Stimulated activated CD8-positive, alpha-beta memory T cell treated with anti-CD3 and anti-CD28 coated beads, Interleukin-4, amount 100 ng/mL, for 24 hours (primary cell): Measurements from ENCODE around the gene LSM4.

ENCODE experiments used
- DNase-seq: peaks from one replicate; pipeline ENCODE4 v3.0.0-alpha.2; 2020; ENCODE audit warnings: low read depth

Gene LSM4

DNA sequence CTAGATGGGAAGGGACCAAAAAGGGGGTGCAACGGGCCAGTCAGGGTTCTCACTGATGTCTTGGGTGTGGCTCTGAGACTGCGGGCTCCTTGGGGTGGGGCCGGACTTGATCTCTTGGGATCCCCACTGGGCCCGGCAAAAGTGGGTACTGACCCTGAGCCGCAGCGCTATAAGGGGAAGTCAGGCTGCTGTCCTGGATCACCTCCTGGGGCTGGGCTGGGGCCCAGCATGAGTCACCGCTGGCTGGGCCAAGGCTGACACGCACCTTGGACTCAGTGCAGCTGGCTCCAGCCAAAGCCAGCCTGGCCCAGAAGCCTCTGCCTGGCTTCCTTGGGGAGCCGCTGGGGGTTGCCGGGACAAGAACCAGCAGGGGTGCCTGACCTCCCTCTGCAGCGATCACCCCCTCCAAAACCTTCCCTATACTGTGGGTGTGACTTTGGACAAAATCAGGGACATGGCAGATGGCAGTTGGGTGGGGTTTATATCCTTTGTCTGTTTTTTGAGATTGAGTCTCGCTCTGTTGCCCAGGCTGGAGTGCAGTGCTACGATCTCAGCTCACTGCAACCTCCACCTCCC is 48.0 kb downstream of the LSM4 start:
- no peak for DNase-seq

GRCh38 chr19:18274219-18274780 is 48.6 kb downstream of the LSM4 start, which contains the start of gene IQCN:
Gene IQCN (minus strand): TSS chr19:18274452. CDS start chr19:18269478, 4,974 bp downstream.
- no peak for DNase-seq

GRCh38 chr19:18273561-18274218 is 49.2 kb downstream of the LSM4 start:
- no peak for DNase-seq

DNA sequence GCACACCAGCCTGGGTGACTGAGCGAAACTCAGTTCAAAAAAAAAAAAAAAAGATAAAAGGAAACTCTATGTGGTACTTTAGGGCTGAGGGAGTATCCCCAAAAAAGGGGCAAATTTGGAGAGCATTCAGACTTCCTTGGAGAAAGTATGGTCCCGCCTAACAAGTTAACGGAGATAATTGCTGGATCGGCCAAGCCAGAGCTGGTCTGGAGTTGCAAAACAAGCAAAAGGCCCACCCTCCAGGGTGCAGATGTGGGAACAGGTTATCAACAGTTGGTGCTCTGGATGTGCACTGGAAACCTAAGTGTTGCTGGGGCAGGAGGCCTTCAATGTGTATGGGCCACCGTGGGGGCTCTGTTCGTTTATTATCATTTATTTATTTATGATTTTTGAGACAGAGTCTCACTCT is 51.4 kb downstream of the LSM4 start:
- DNase-seq: no peak

- DNase-seq: no peak
Observed at GRCh38 chr19:18270326-18270725, 52.5 kb downstream of the LSM4 start.

- no peak for DNase-seq
Observed at GRCh38 chr19:18269070-18269723, 53.7 kb downstream of the LSM4 start.

GRCh38 chr19:18266771-18267686 is 55.8 kb downstream of the LSM4 start:
- no peak for DNase-seq

DNA sequence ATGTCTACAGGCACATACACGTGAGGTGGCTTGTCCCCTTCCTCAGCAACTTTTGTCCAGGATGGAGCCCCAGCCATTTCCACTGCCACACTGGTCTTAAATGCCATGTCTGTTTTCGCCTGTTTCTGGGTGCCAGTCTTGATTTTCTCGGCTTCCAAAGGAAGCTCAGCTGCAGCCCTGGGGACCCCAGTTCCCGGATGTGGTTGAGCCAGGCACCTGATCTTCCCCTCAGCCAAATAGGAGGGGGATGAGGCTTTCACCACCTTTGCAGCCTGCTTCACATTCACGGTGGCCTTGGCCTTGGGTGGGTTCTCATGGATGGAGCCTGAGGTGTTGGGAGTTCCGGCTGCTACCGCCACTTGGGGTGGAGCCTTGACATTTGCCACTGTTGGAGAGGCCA is 57.3 kb downstream of the LSM4 start:
- DNase-seq: no peak

- no peak for DNase-seq
Observed at GRCh38 chr19:18264971-18265540, 57.8 kb downstream of the LSM4 start.

GRCh38 chr19:18264137-18264854 is 58.6 kb downstream of the LSM4 start:
- DNase-seq: no peak

DNA sequence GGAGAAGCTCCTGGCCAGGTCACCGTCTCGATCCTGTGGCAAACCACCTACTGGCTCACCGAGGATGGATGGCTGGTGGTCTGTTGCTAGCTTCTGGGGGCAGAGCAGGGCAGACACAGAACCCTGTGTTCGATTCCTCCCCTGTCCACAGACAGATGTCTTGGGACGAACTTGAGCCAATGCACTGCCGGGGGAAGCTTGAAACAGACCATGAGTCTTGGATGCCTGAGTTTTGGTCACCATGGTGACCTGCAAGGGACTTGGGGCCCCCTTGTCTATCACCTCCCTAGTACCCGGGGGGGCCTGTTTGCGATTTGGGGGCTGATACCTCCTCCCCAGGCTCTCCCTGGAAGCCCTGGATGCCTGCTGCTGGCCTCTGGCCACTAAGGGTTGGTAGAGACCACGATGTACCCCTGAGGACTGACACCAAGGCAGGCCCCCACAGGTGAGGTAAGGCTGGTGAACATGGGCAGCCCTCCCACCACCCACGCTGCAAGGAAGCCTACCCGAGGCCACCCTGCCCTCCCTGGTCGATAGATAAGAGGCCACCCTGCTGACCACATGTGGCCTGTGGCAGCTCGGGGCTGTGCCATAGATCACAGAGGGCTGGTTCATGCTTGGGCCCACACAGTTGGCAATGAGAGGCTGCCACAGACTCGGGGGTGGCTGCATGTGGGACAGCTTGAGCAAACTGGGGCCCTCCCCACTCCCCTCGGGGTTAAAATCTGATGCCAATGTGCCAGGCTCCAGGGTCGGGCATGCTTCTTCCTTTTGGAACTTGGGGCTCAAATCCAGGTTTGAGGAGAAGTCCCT is 59.3 kb downstream of the LSM4 start:
- DNase-seq: no peak

DNA sequence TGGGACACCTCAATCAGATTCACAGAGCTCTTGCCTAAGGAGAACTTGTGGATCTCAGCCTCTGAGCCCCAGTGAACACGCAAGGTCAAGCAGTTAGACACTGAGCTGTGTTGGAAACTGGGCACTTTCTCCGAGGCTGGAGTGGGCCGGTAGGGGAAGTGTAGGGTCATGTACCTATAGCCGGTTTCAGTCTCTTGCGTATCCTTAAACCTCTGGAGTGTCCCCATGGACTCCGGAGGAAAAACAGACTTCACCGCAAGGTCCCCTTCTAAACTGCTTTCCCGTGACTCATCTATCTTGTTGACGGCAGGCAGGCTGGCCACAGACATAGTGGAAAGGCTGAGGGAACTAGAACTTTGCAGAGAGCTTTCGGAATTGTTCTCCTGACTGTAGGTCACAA is 60.0 kb downstream of the LSM4 start:
- no peak for DNase-seq

GRCh38 chr19:18262144-18262543 is 60.7 kb downstream of the LSM4 start:
- DNase-seq: no peak

DNA sequence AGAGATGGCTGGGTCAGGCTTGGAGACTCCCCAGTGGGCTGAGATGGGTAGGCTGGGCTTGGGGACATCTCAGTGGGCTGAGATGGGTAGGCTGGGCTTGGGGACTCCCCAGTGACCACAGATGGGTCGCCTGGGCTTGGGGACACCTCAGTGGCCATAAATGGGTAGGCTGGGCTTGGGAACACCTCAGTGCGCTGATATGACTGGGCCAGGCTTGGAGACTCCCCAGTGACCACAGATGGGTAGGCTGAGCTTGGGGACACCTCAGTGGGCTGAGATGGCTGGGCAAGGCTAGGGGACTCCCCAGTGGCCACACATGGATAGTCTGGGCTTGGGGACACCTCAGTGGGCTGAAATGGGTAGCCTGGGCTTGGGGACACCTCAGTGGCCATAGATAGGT is 61.4 kb downstream of the LSM4 start:
- DNase-seq: no peak

DNA sequence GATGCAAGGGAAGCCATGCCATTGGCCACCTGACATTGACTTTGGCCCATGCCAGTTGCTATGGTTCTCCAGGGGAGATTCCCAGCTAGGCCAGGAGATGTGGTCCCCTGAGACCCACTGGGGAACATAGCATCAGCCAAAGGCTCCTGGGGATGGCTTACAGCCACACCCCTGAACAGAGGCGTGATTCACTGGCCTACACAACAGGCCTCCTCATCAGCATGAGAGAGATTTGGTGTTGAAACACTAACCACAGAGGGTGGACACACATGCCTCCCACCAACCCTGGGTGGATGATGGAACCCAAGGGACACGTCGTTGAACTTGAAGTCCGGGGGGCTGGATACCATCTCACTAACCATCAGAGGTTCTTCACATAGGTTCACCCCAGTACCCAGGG is 63.0 kb downstream of the LSM4 start:
- no peak for DNase-seq

DNA sequence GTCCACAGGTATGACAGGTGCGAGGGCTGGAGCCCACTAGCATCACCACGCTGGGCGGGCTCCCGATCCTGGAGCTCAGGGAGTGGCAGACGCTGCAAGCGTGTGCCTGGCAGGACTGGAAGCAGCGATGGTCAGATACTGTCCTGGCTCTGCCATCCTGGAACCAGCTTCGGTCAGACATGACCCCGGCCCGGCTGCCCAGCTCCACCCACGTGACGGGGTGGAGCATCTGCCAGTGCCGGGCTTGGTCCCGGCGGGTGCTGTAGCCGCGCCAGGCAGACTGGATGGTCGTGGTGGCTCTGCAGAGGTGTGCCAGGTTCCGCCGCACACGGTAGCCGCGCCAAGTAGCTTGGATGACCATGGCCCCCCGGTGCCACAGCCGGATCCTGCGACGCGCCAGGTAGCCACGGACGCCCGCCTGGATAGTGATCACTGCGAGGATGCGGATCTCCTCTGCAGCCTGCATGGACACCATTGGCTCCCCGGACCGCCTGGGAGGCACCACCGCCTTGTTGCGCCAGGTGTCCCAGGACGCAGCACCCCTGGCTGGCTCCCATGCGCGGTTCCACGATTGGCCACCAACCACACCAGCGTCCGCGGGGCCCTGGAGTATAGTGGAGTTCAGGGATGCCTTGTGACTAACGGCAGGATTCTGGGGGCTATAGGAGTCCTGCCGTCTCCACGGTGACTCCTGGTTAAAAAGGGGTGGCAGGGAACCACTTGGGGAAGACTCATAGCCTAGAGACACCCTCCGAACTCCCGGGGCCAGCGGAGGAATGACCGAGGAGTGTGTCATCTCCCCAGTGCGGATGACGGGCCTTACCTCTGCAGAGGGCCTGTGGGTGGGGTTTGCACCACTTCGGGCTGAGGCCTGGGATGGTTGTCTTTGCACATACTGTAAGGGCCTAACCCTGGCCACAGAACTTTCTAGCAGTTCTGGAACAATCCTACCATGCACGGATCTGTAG is 65.1 kb downstream of the LSM4 start:
- DNase-seq: no peak
